GM19193 (cell line): ENCODE data around the gene CLHC1.

Experiments used
- POLR2A ChIP-seq: IDR thresholded peaks from 4 replicates; pipeline ENCODE4 v1.6.1; 2011; ENCODE audit not compliant: insufficient read depth, insufficient read length; ENCODE audit errors: extremely low read depth

The CLHC1 gene

GRCh38 chr2:55232084-55232862 lies at the start of gene CLHC1, which contains the start of gene RPS27A:
Gene CLHC1 (minus strand): TSS chr2:55232293. CDS start chr2:55222411, 9,882 bp downstream.
Gene RPS27A (plus strand): TSS chr2:55232688. CDS start chr2:55232825, 137 bp downstream.
- peak; percentile 96 for TF ChIP-seq POLR2A

DNA sequence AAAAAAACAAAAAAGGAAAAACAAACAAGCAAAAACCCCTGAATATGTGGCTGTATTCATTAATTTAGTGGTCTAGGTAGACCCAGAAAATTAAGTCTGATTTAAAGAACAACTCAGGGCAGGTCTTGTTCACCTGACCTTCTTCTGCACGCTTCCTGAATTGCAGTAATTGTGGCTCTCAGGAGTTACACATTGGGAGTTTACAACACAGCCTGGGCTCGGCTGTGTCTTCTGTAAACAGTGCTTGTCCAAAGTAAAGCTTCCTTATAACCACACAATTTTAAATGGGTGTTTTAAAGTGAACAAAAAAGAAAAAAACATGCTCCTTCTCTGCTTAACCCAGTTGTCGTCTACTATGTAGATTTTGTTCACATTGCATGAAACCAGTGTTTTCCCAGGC lies 45.2 kb upstream of the CLHC1 start:
- no peak for TF ChIP-seq POLR2A

DNA sequence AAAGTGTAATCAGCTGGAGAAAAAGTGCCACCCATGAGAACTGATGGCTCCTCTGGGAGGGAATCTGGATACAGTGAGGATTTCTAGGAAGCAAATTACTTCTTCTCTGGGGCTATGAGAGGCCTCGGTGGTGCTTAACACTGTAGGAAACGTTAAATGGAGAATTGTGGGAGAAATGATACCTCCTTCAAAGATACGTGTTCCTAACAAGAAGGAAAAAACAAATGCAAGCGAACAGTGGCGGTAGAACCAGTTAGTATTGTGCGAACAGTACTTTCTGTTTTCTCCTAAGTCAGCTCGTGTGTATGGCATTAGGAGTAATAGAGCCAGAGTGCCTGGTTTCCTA lies 37.5 kb upstream of the CLHC1 start:
- no peak for TF ChIP-seq POLR2A

DNA sequence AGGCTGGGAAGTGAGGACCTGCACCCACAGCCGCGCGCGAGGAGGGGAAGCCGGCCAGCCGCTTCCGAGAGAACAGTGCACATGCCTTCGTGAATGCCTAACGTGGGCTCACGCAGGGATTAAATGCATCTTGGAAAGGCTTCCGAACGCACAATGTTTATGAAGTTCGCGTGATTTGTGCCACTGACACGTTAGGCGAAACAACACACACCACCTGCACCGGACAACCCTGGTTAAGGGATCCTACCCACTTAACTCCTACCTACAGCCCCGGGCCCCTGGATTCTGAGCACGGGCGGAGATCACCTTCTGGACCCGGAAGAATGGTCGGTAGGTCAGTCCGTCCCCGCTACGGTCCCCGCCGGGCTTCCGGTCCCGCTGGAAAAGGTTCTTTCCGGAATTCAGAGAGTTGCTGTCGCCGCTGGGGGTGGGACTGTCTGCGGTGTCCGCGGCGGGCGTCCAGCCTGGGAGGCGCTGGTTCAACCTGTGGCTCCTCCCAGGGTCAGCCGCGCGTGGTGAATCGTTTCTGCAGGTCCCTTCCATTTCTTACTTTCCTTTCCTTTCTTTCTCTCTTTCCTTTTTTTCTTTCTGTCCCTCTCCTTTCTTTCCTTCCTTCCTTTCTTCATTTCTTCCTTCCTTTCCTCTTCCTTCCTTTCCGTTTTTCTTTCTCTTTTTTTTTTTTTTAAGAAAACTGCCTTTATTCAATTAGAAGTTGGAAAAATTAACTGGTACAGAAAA lies 37.0 kb upstream of the CLHC1 start, which contains the start of gene MTIF2:
MTIF2 (minus strand) TSS at position 325 of the 738 bp plus-strand sequence. CDS start 5,373 bp downstream, outside the sequence.
- peak; percentile 93 for TF ChIP-seq POLR2A

- TF ChIP-seq POLR2A = no peak
These were observed 36.3 kb upstream of the CLHC1 start for GRCh38 chr2:55268288-55268906.

GRCh38 chr2:55252832-55253231 lies 20.7 kb upstream of the CLHC1 start:
- TF ChIP-seq POLR2A = no peak

DNA sequence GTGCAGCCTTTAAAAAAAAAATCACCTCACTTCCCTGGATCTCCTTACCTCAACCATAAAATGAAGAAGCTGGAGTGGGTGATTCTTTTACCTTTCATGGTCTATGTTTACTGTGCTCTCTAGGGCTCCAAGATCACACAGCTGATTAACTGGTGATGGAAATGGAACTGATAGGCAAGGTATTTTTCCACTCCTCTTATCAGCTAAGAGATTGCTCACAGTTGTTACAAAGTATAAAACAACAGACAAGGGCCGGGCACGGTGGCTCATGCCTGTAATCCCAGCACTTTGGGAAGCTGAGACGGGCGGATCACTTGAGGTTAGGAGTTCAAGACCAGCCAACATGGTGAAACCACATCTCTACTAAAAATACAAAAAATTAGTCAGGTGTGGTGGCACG lies 14.9 kb upstream of the CLHC1 start:
- no peak for TF ChIP-seq POLR2A

DNA sequence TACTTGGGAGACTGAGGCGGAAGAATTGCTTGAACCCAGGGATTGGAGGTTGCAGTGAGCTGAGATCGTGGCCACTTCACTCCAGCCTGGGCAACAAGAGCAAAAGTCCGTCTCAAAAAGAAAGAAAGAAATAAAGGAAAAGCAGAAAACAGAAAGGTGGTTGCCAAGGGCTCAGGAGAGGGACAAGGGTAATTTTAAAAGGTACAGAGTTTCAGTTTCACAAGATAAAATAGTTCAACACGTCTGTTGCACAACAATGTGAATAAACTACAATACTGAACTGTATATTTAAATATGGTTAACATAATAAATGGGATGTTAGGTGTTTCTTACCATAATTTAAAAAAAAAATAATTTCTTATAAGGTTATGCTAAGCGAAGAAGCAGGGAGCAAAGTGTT lies 13.3 kb upstream of the CLHC1 start:
- TF ChIP-seq POLR2A = no peak

DNA sequence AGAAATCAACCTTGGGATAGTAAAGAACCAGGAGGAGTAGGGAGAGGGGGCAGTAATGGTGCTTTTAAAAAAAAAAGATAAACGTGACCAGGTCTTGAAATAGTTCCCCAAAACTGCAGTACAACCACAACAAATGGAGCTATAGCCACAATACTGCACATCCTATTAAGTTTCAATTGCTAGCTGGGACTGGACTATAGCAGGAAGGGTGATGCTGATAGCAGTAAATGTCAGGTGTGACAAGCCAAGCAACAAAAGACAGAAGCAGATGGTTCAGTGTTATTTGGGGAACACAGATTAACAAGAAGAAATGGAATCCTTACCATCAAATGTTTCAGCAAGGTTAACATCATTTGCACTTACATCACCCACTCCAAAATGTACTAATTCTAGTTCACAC lies 10.5 kb upstream of the CLHC1 start:
- no peak for TF ChIP-seq POLR2A

- TF ChIP-seq POLR2A = no peak
These were observed 7.6 kb upstream of the CLHC1 start for GRCh38 chr2:55239656-55240222.

DNA sequence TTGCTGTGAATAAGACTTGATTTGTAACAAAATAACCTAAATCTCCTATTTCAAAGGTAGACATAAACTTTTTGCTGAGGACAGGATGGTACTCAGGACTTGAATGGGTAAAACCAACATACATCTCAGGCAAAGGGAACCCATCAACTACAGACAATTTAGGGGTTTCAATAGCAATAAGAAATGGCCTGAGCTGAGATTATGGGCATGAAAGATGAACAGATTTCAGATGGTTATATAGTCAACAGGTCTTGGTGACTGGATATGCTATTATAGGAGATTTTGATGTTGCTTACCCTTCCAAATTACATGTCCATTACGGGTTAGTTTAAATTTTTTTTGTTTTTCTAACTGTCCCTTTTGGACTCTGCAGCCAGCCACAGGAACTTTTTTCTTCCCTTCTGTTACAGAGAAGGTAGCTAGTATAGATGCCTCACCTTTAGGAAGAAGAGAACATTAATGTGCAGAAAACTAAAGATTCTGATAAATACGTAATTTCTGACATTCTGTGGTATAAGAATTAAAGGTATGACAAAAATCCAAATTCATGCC lies 5.0 kb upstream of the CLHC1 start:
- no peak for TF ChIP-seq POLR2A

DNA sequence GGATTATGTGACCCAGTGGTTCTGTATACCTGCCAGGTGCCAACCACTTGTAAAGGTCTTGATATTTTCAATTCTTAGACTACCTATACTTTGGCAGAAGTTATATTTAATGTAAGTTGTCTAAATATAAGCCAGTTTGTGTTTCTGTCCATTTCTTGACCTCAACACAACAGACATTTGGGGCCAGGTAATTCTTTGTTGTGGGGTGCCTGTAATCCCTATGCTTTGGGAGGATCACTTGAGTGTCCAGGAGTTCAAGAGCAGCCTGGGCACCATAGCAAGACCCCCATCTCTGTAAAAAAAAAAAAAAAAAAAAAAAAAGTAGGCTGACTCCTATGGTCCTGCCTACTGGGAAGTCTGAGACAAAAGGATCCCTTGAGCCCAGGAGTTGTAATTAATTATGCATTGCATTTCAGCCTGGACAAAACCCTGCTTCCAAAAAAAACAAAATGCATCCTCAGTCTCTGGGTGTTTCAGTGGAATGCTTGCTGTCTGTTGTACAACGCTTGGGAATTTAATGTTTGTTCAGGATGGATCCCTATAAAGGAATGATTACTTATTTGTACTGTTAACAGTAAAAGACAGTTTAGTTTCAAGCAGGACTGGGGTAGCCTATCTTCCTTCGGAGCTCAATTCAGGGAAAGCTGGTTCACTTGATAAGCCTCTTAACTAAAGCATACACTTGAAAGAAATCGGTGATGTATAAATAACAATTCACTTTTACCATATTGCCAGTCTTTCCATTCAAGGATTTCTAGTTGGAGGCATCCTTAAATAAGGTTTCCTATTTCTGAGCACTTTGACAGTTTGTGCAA lies 3.8 kb upstream of the CLHC1 start:
- TF ChIP-seq POLR2A = no peak

- no peak for TF ChIP-seq POLR2A
These were observed 1.5 kb upstream of the CLHC1 start for GRCh38 chr2:55233658-55233940.
